Natural killer cell (primary cell): ENCODE measurements around the gene RGPD6. TPM values are rescaled to one million over a fixed set of nuclear protein-coding genes. Genes with fewer than 3 reads are reported as not detected.

ENCODE experiments used
- total RNA-seq, 4 donors: library from RNA; stranded (reverse); fragments of 120-200 nt in 1 of 4; gene quantifications; one replicate each; pipeline versions ENCODE4 v1.2.3 to v1.2.4, GENCODE V29; 2013 to 2022

The RGPD6 gene
- total RNA-seq, 3 donors from 2014 or later (not counting 1 experiment from before 2014, with no cell fraction given) = 59.9 to 98.8 (median 90.9) TPM

Other genes with a start within 250 kb of the RGPD6 start
- under 1 TPM; 0.33 to 0.48 (median 0.40) TPM for gene LIMS4, start 104.4 kb downstream of the RGPD6 start, total RNA-seq
- 1 to 10 TPM; 2.3 to 4.2 (median 2.7) TPM for gene BUB1, start 100.8 kb upstream of the RGPD6 start, total RNA-seq
- gene ACOXL, start 155.4 kb upstream of the RGPD6 start, total RNA-seq = not detected